LoVo (cell line): ENCODE data around the gene MDN1.
"Not testable (repeated sequence)": the region's sequence is repeated elsewhere in the genome, so short reads cannot be mapped to it uniquely, and the experiment has no call there.

Source experiments
- DNase-seq: peaks from one replicate; pipeline ENCODE4 v3.0.0-alpha.2; 2016; ENCODE audit warnings: low spot score

MDN1 gene

DNA sequence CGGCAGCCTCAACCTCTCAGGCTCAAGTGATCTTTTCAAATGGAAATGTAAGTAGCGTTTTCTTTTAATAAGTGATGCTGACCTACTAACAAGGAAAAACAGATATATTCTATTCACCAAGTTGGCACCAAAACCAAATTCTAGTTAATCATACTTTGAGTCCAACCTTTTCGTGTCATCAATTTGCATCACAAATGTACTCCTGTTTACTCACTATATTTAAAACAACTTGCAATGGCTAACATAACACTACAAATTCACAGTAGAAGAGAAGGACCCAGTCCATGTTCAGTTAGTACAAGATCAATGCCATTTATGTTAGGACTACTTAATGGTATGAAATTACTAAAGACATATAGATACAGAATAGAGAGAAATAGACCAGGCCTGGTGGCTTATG, 50.0 kb downstream of the MDN1 start:
- no peak for DNase-seq

- no peak for DNase-seq
Observed at GRCh38 chr6:89768324-89768723, 51.3 kb downstream of the MDN1 start.

DNA sequence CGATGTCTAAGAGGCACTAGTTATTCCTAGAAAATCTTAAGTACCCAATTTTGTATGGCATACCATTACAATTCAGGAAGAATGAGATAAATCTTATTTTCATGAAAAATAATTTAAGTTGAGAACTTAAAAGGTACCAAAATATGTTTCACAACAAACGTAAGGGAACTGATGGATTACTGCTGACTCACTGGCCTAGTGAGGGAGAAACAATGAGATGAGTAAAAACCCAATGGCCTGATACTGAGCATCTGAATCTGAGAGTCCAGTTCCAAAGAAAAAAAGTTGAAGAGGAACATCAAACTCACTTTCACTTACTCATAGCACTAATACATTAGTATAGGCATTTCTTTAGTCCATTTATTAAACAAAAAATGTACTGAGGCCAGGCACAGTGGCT, 56.0 kb downstream of the MDN1 start:
- DNase-seq = no peak

DNA sequence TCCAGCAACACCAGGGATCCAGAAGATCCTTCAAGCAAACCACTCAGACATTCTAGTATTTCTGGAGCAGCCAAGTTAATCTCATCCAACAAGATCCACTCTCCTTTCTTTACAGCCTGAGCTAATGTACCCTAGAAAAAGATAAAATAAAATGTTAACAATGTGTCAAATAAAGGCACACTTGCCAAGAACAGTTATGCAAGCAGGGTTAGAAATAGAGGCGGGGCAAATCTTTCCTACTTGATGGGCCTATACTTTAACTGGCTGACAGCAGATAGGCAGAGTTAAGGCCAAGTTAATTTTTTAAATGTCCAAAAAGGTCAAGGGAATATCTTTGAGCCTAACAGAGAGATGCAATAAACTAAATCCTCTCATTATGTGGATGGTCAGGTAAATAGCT, 60.8 kb downstream of the MDN1 start:
- DNase-seq = no peak

GRCh38 chr6:89750338-89750737, 69.3 kb downstream of the MDN1 start:
- no peak for DNase-seq

GRCh38 chr6:89749918-89750317, 69.7 kb downstream of the MDN1 start:
- no peak for DNase-seq

DNA sequence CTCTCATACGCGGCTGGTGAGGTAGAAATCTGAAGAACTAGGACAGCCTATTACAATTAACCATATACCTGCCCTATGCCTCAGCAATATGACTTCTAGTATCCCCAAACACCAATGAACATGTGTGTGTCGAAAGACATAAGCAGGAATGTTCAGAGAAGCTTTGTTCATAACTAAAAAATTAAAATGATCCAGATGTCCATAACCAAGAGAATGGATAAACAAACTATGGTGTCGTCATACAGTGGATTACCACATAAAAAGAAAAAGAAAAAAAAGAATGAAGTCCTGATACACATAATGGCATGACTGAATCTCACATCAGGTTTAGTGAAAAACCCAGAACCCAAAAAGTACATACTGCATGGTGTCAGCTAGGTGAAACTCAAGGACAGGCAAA, 73.9 kb downstream of the MDN1 start:
- DNase-seq = no peak

- DNase-seq = no peak
Observed at GRCh38 chr6:89745096-89745495, 74.5 kb downstream of the MDN1 start.

DNA sequence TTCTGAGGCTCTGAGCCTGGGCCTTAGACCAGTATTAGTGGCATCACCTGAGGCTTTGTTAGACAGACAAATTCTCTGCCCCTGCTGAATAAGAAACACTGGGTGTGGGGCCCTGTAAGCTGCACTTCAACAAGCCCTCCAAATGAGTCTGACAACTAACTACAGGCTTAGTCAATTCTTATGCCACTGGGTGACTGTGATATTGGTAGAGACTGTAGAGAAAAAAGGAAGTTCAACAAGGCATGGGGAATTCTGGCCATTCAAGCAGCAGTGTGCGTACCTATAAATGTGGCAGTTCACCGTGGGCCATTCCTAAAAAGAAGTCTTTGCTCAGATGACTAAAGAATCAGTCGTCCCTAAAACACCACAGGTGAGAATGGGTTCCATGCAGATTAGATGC, 82.7 kb downstream of the MDN1 start:
- no peak for DNase-seq

DNA sequence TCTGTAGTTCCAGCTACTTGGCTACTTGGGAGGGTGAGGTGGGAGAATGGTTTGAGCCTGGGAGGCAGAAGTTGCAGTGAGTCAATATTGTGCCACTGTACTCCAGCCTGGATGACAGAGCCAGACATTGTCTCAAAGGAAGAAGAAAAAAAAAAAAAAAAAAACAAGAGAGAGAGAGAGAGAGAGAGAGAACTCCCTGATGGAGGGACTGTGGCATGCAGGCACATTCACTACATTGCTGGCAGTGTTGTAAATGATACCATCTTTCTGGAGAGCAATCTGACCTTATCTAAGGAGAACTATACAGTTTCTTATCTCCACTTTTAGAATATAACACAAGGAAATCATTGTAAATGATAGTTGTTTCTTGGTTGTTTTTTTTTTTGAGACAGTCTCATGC, 85.1 kb downstream of the MDN1 start:
- no peak for DNase-seq

GRCh38 chr6:89731924-89732567, 87.5 kb downstream of the MDN1 start:
- DNase-seq = no peak

- DNase-seq = not testable (repeated sequence)
Observed at GRCh38 chr6:89731262-89731661, 88.3 kb downstream of the MDN1 start.

DNA sequence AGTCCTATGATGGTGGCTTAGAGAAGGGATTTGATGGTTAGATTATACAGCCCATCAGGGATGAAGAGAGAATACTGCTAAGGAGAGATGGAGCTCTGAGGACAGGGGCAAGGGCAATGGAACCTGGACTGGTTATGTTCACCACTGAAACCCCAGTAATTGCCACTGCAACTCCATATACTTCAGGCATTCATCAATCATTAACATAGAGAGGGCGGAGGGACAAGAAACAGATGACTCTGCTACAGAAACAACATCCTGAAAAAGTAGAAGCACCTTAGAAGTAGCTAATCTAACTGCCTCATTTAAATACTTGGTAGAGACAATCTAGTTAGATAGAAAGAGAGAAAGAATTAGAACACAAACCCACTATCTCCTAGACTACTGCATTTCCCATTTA, 89.8 kb downstream of the MDN1 start:
- no peak for DNase-seq

- DNase-seq = no peak
Observed at GRCh38 chr6:89727501-89727900, 92.1 kb downstream of the MDN1 start.

GRCh38 chr6:89724981-89725380, 94.6 kb downstream of the MDN1 start:
- DNase-seq = no peak

GRCh38 chr6:89723046-89723445, 96.5 kb downstream of the MDN1 start:
- DNase-seq = no peak

DNA sequence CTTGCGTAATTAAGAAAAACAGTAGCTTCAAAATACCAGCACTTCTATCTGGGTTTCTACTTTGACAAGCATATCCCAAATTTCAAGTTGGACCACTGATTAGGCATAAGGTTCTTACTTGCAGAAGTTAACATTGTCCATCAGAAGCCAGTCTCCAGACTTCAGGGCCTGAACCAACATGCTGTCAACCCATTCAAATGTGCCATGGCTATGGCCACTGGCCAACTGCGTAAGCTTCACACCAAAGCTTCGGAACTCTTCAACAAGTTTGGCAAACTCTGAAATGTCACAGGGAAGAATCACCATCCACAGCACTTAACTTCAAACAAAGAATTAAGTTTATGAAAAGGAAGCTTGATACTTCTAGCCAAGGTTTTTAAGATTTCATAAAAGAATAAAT, 103.1 kb downstream of the MDN1 start:
- no peak for DNase-seq

DNA sequence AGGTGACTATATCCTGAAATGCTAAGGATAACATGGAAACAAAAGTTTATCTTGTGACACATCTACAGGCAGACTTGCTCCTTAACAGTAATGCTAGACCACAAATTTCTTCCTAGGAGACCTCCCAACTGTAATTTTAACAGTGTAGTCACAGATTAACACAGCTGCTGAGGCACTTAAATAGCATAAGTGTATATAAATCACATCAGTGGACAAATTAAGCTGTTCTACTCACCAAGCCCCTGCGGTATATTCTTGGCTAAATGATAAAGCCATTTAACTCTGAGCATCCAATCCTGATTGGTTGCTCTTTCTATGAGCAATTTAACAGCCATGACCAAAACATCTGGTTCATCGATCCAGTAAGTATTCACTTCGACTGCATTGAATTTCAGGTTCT, 107.8 kb downstream of the MDN1 start:
- DNase-seq = no peak

GRCh38 chr6:89708316-89708715, 111.3 kb downstream of the MDN1 start:
- no peak for DNase-seq

- no peak for DNase-seq
Observed at GRCh38 chr6:89707766-89708165, 111.8 kb downstream of the MDN1 start.

- no peak for DNase-seq
Observed at GRCh38 chr6:89706121-89706520, 113.5 kb downstream of the MDN1 start.

GRCh38 chr6:89703292-89703691, 116.3 kb downstream of the MDN1 start:
- DNase-seq = no peak

GRCh38 chr6:89702349-89702748, 117.2 kb downstream of the MDN1 start:
- no peak for DNase-seq

DNA sequence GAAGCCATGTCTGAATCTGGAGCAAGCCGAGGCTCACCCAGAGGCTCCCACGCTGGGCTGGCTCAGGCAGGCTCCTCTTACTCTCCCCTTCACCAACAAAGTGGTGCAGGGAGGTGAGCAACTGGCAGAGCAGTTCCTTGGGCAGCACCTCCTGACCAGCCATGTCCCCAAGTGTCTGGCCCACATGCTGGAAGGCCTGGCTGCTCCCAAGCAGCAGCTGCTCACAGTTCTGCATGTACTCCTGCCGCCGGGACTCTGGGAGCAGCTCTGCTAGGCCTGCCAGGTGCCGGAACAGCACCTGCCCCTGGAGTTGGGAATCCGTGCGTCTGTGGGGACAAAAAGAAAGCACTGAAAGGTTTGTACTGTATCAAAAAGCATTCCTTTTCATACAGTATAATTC, 123.9 kb downstream of the MDN1 start:
- no peak for DNase-seq

- DNase-seq = no peak
Observed at GRCh38 chr6:89694428-89694827, 125.2 kb downstream of the MDN1 start.
